ENCODE measurements around the gene BNC2.

BNC2 gene

GRCh38 chr9:16773116-16773515, 97.4 kb downstream of the BNC2 start:
- Histone ChIP-seq H3K27me3 (ENCODE audit: insufficient read depth, low read length, poor library complexity, severe bottlenecking) (no peaks in the 10 kb centered on the region), H3F3A (ENCODE audit: low read depth) (no peaks in the 10 kb centered on the region), H3K36me3 (ENCODE audit: insufficient read depth, low read length) (no peaks in the 10 kb centered on the region), H2AFZ (ENCODE audit: low read length) (no peak overlapping the region), H3K4me2 (ENCODE audit: low read depth, low read length, poor library complexity, severe bottlenecking) (no peak overlapping the region), H3K9me3 (ENCODE audit: insufficient read depth, low read depth, low read length) (no peaks in the 10 kb centered on the region), H3K9ac (ENCODE audit: low read depth, low read length, poor library complexity, severe bottlenecking) (no peak overlapping the region), H3K4me1 (ENCODE audit: insufficient read depth, low read length, poor library complexity, severe bottlenecking) (no peaks in the 10 kb centered on the region), H3K79me2 (ENCODE audit: insufficient read depth, low read length) (no peaks in the 10 kb centered on the region), H4K20me1 (ENCODE audit: insufficient read depth, low read length, poor library complexity, severe bottlenecking) (no peaks in the 10 kb centered on the region), H3K4me3 (ENCODE audit: low read length, poor library complexity, severe bottlenecking) (no peak overlapping the region), H3K9me2 (replicated peaks; ENCODE audit: low read depth, low read length) (no peaks in the 10 kb centered on the region)
- TF ChIP-seq, protein P1, sequence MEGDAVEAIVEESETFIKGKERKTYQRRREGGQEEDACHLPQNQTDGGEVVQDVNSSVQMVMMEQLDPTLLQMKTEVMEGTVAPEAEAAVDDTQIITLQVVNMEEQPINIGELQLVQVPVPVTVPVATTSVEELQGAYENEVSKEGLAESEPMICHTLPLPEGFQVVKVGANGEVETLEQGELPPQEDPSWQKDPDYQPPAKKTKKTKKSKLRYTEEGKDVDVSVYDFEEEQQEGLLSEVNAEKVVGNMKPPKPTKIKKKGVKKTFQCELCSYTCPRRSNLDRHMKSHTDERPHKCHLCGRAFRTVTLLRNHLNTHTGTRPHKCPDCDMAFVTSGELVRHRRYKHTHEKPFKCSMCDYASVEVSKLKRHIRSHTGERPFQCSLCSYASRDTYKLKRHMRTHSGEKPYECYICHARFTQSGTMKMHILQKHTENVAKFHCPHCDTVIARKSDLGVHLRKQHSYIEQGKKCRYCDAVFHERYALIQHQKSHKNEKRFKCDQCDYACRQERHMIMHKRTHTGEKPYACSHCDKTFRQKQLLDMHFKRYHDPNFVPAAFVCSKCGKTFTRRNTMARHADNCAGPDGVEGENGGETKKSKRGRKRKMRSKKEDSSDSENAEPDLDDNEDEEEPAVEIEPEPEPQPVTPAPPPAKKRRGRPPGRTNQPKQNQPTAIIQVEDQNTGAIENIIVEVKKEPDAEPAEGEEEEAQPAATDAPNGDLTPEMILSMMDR (conservative IDR thresholded peaks at IDR 0.05; ENCODE audit: low read length): no peak
- no peak for TF ChIP-seq EZH2phosphoT487 (IDR thresholded peaks at IDR 0.05; ENCODE audit: borderline replicate concordance)

- Histone ChIP-seq H3K9me2 (replicated peaks; ENCODE audit: low read depth, low read length) (no peaks in the 10 kb centered on the region), H3K9ac (ENCODE audit: low read depth, low read length, poor library complexity, severe bottlenecking) (no peak overlapping the region), H3F3A (ENCODE audit: low read depth) (no peaks in the 10 kb centered on the region), H3K9me3 (ENCODE audit: insufficient read depth, low read depth, low read length) (no peaks in the 10 kb centered on the region), H3K4me2 (ENCODE audit: low read depth, low read length, poor library complexity, severe bottlenecking) (no peak overlapping the region), H3K4me1 (ENCODE audit: insufficient read depth, low read length, poor library complexity, severe bottlenecking) (peaks cover 9% of the 10 kb centered on the region), H3K36me3 (ENCODE audit: insufficient read depth, low read length) (no peaks in the 10 kb centered on the region), H3K27me3 (ENCODE audit: insufficient read depth, low read length, poor library complexity, severe bottlenecking) (no peaks in the 10 kb centered on the region), H3K4me3 (ENCODE audit: low read length, poor library complexity, severe bottlenecking) (no peak overlapping the region), H4K20me1 (ENCODE audit: insufficient read depth, low read length, poor library complexity, severe bottlenecking) (no peaks in the 10 kb centered on the region), H3K79me2 (ENCODE audit: insufficient read depth, low read length) (no peaks in the 10 kb centered on the region), H2AFZ (ENCODE audit: low read length) (no peak overlapping the region)
- no peak for TF ChIP-seq EZH2phosphoT487 (IDR thresholded peaks at IDR 0.05; ENCODE audit: borderline replicate concordance)
- TF ChIP-seq, protein P1 (conservative IDR thresholded peaks at IDR 0.05; ENCODE audit: low read length): no peak
Observed at GRCh38 chr9:16771356-16771755, 99.1 kb downstream of the BNC2 start.

- no peaks in the 10 kb centered on the region for H3K36me3 ChIP-seq (ENCODE audit: insufficient read depth, low read length)
- no peaks in the 10 kb centered on the region for H3K9me2 ChIP-seq (replicated peaks; ENCODE audit: low read depth, low read length)
- no peaks in the 10 kb centered on the region for H3K79me2 ChIP-seq (ENCODE audit: insufficient read depth, low read length)
- no peaks in the 10 kb centered on the region for H3K27me3 ChIP-seq (ENCODE audit: insufficient read depth, low read length, poor library complexity, severe bottlenecking)
- H4K20me1 ChIP-seq (ENCODE audit: insufficient read depth, low read length, poor library complexity, severe bottlenecking): no peaks in the 10 kb centered on the region
- H3K9ac ChIP-seq (ENCODE audit: low read depth, low read length, poor library complexity, severe bottlenecking): no peak overlapping the region
- H3K4me2 ChIP-seq (ENCODE audit: low read depth, low read length, poor library complexity, severe bottlenecking): no peak overlapping the region
- H3F3A ChIP-seq (ENCODE audit: low read depth): no peaks in the 10 kb centered on the region
- no peaks in the 10 kb centered on the region for H3K9me3 ChIP-seq (ENCODE audit: insufficient read depth, low read depth, low read length)
- peaks cover 16% of the 10 kb centered on the region for H3K4me1 ChIP-seq (ENCODE audit: insufficient read depth, low read length, poor library complexity, severe bottlenecking)
- H2AFZ ChIP-seq (ENCODE audit: low read length): no peak overlapping the region
- TF ChIP-seq, protein P1 (conservative IDR thresholded peaks at IDR 0.05; ENCODE audit: low read length): no peak
- no peak overlapping the region for H3K4me3 ChIP-seq (ENCODE audit: low read length, poor library complexity, severe bottlenecking)
Observed at GRCh38 chr9:16769291-16769690, 101.2 kb downstream of the BNC2 start.

All from Loucy (cell line).